ENCODE measurements around the gene VCPKMT.
"Not testable (repeated sequence)": the region's sequence is repeated elsewhere in the genome, so short reads cannot be mapped to it uniquely, and the experiment has no call there.

The VCPKMT gene

DNA sequence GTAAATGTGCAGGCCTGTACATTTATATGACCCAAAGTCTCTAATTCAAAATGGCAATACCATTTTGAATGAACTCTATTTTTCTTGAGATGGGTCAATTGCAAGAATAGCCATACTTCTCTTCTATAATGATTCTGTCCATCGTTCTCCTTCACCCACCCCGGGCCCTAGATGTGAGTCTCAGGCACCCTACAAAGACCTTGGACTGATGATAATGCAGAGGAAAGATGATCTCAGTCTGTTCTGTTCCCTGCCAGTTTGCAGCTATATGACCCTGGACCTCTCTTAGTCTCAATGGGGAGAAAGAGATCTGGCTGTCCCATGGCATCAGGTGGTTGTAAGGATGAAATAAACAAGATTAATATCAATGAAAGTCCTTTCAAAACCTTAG, 30.1 kb downstream of the VCPKMT start:
- Histone ChIP-seq H3K9me3 (ENCODE audit: insufficient read depth, low read length) (no peaks in the 10 kb centered on the region), H3K4me1 (ENCODE audit: insufficient read depth, insufficient read length) (peaks cover 4% of the 10 kb centered on the region), H3K4me3 (ENCODE audit: insufficient read length, low read depth) (no peak overlapping the region), H3K27me3 (ENCODE audit: insufficient read depth, insufficient read length) (no peaks in the 10 kb centered on the region), H3K9ac (ENCODE audit: insufficient read length, low read depth) (no peak overlapping the region), H3K36me3 (ENCODE audit: insufficient read depth, insufficient read length, low read length) (no peaks in the 10 kb centered on the region)
- TF ChIP-seq YY1 (IDR thresholded peaks at IDR 0.05; ENCODE audit: insufficient read depth, insufficient read length) (no peak), ZNF274 (IDR thresholded peaks at IDR 0.05; ENCODE audit: low read depth, low read length) (no peak), SUZ12 (IDR thresholded peaks at IDR 0.05; ENCODE audit: extremely low read depth, insufficient read depth, insufficient read length) (no peak)
- DNase-seq (ENCODE audit: low read depth, low spot score) = no peak

DNA sequence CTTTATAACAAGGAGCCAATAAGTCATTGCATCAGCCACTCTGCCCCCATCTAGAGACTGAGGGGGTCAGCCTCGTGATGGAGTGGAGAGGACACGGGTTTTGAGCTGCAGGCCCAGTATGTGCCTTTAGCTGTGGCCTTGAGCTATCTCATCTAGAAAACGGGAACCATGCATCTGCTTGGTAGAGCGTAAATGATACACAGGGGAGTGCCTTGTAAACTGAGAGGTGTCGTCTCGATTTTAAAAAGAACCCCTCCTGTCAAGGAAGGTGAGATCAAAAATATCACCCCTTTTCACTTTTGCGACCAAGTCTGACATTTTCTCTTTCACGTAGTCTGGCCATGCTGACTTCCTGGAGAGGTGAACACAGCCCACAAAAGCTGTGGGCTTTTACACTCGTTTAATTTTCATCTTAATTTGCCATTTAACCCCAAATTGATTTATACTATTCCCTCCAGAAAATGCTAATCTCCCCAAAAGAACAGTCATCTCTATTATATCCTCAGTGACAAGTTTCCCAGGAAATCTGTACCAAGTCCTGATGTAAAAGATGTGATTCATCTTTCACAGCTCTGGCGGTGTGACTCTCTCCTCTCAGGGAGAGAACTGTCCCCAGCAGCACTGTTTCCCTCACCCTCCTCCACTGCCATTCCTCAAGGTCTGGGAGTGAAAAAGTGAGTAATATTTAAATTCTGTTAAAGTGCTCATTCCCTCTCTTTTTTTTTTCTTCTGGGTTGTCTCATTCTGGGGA, 30.6 kb downstream of the VCPKMT start:
- H3K27me3 ChIP-seq (ENCODE audit: insufficient read depth, insufficient read length) = no peaks in the 10 kb centered on the region
- H3K9me3 ChIP-seq (ENCODE audit: insufficient read depth, low read length) = no peaks in the 10 kb centered on the region
- H3K9ac ChIP-seq (ENCODE audit: insufficient read length, low read depth) = no peak overlapping the region
- no peak for TF ChIP-seq ZNF274 (IDR thresholded peaks at IDR 0.05; ENCODE audit: low read depth, low read length)
- no peak for TF ChIP-seq SUZ12 (IDR thresholded peaks at IDR 0.05; ENCODE audit: extremely low read depth, insufficient read depth, insufficient read length)
- no peak for TF ChIP-seq YY1 (IDR thresholded peaks at IDR 0.05; ENCODE audit: insufficient read depth, insufficient read length)
- H3K36me3 ChIP-seq (ENCODE audit: insufficient read depth, insufficient read length, low read length) = no peaks in the 10 kb centered on the region
- peaks cover 4% of the 10 kb centered on the region for H3K4me1 ChIP-seq (ENCODE audit: insufficient read depth, insufficient read length)
- no peak for DNase-seq (ENCODE audit: low read depth, low spot score)
- H3K4me3 ChIP-seq (ENCODE audit: insufficient read length, low read depth) = no peak overlapping the region

DNA sequence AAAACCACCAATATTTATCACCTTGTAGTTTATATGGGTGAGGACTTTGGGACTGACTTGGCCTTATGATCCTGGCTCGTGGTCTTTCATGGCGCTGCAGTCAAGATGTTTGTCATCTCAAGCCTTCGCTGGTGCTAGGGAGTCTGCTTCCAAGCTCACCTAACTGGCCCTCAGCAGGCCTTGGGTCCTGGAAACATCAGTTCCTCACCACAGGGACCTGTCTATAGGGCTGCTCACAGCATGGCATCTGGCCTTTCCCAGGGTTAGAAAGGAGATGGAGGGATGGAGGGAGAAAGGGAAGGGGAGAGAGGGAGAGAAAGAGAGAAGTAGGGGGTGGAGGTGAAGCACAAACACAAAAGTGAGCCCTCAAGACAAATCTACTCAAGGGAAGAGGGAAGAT, 31.7 kb downstream of the VCPKMT start:
- Histone ChIP-seq H3K4me1 (ENCODE audit: insufficient read depth, insufficient read length) (peaks cover 4% of the 10 kb centered on the region), H3K9ac (ENCODE audit: insufficient read length, low read depth) (no peak overlapping the region)
- TF ChIP-seq ZNF274 (IDR thresholded peaks at IDR 0.05; ENCODE audit: low read depth, low read length) = no peak
- no peak for TF ChIP-seq YY1 (IDR thresholded peaks at IDR 0.05; ENCODE audit: insufficient read depth, insufficient read length)
- no peak for TF ChIP-seq SUZ12 (IDR thresholded peaks at IDR 0.05; ENCODE audit: extremely low read depth, insufficient read depth, insufficient read length)

GRCh38 chr14:50083467-50084337, 32.7 kb downstream of the VCPKMT start:
- H3K36me3 ChIP-seq (ENCODE audit: insufficient read depth, insufficient read length, low read length) = no peaks in the 10 kb centered on the region
- no peak for TF ChIP-seq YY1 (IDR thresholded peaks at IDR 0.05; ENCODE audit: insufficient read depth, insufficient read length)
- no peaks in the 10 kb centered on the region for H3K27me3 ChIP-seq (ENCODE audit: insufficient read depth, insufficient read length)
- H3K9ac ChIP-seq (ENCODE audit: insufficient read length, low read depth) = no peak overlapping the region
- no peak overlapping the region for H3K4me3 ChIP-seq (ENCODE audit: insufficient read length, low read depth)
- peaks cover 4% of the 10 kb centered on the region for H3K4me1 ChIP-seq (ENCODE audit: insufficient read depth, insufficient read length)
- H3K9me3 ChIP-seq (ENCODE audit: insufficient read depth, low read length) = no peaks in the 10 kb centered on the region
- DNase-seq (ENCODE audit: low read depth, low spot score) = no peak

More for the DNA sequence above, 31.7 kb downstream of the VCPKMT start:
- no peaks in the 10 kb centered on the region for H3K9me3 ChIP-seq (ENCODE audit: insufficient read depth, low read length)
- no peaks in the 10 kb centered on the region for H3K36me3 ChIP-seq (ENCODE audit: insufficient read depth, insufficient read length, low read length)
- DNase-seq (ENCODE audit: low read depth, low spot score) = no peak
- H3K4me3 ChIP-seq (ENCODE audit: insufficient read length, low read depth) = no peak overlapping the region
- H3K27me3 ChIP-seq (ENCODE audit: insufficient read depth, insufficient read length) = no peaks in the 10 kb centered on the region

GRCh38 chr14:50082784-50083466, 33.4 kb downstream of the VCPKMT start:
- no peak for DNase-seq (ENCODE audit: low read depth, low spot score)
- Histone ChIP-seq H3K36me3 (ENCODE audit: insufficient read depth, insufficient read length, low read length) (no peaks in the 10 kb centered on the region), H3K9ac (ENCODE audit: insufficient read length, low read depth) (no peak overlapping the region), H3K4me3 (ENCODE audit: insufficient read length, low read depth) (no peak overlapping the region), H3K27me3 (ENCODE audit: insufficient read depth, insufficient read length) (no peaks in the 10 kb centered on the region), H3K9me3 (ENCODE audit: insufficient read depth, low read length) (no peaks in the 10 kb centered on the region), H3K4me1 (ENCODE audit: insufficient read depth, insufficient read length) (peaks cover 3% of the 10 kb centered on the region)
- no peak for TF ChIP-seq ZNF274 (IDR thresholded peaks at IDR 0.05; ENCODE audit: low read depth, low read length)
- no peak for TF ChIP-seq YY1 (IDR thresholded peaks at IDR 0.05; ENCODE audit: insufficient read depth, insufficient read length)
- no peak for TF ChIP-seq SUZ12 (IDR thresholded peaks at IDR 0.05; ENCODE audit: extremely low read depth, insufficient read depth, insufficient read length)

DNA sequence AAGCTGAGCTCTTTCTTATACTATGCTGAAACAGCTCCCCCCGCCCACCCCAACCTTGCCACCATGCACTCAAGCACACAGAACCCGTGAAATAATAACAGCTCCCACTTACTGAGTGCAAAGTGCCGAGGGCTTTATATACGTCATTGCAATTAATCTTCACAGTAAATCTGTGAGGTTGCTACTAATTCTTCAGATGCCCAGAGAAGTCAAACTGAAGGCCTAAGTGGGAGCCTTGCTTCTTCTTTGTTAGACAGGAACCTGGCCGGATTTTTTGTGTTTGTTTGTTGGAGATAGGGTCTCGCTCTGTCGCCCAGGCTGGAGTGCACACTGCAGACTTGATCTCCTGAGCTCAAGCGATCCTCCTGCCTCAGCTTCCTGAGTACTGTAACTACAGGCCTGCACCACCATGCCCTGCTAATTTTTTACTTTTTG, 34.0 kb downstream of the VCPKMT start:
- Histone ChIP-seq H3K9me3 (ENCODE audit: insufficient read depth, low read length) (no peaks in the 10 kb centered on the region), H3K4me1 (ENCODE audit: insufficient read depth, insufficient read length) (no peaks in the 10 kb centered on the region), H3K36me3 (ENCODE audit: insufficient read depth, insufficient read length, low read length) (no peaks in the 10 kb centered on the region), H3K27me3 (ENCODE audit: insufficient read depth, insufficient read length) (no peaks in the 10 kb centered on the region), H3K4me3 (ENCODE audit: insufficient read length, low read depth) (no peak overlapping the region), H3K9ac (ENCODE audit: insufficient read length, low read depth) (no peak overlapping the region)
- DNase-seq (ENCODE audit: low read depth, low spot score) = no peak
- no peak for TF ChIP-seq YY1 (IDR thresholded peaks at IDR 0.05; ENCODE audit: insufficient read depth, insufficient read length)
- TF ChIP-seq SUZ12 (IDR thresholded peaks at IDR 0.05; ENCODE audit: extremely low read depth, insufficient read depth, insufficient read length) = no peak
- no peak for TF ChIP-seq ZNF274 (IDR thresholded peaks at IDR 0.05; ENCODE audit: low read depth, low read length)

DNA sequence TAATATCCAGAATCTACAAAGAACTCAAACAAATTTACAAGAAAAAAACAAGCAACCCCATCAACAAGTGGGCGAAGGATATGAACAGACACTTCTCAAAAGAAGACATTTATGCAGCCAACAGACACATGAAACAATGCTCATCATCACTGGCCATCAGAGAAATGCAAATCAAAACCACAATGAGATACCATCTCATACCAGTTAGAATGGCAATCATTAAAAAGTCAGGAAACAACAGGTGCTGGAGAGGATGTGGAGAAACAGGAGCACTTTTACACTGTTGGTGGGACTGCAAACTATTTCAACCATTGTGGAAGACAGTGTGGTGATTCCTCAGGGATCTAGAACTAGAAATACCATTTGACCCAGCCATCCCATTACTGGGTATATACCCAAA, 37.3 kb downstream of the VCPKMT start:
- not testable (repeated sequence) for H3K9me3 ChIP-seq (ENCODE audit: insufficient read depth, low read length)

GRCh38 chr14:50073663-50074062, 42.7 kb downstream of the VCPKMT start:
- not testable (repeated sequence) for H3K4me1 ChIP-seq (ENCODE audit: insufficient read depth, insufficient read length); H3K36me3 ChIP-seq (ENCODE audit: insufficient read depth, insufficient read length, low read length); H3K9me3 ChIP-seq (ENCODE audit: insufficient read depth, low read length); H3K4me3 ChIP-seq (ENCODE audit: insufficient read length, low read depth); H3K9ac ChIP-seq (ENCODE audit: insufficient read length, low read depth); DNase-seq (ENCODE audit: low read depth, low spot score); H3K27me3 ChIP-seq (ENCODE audit: insufficient read depth, insufficient read length)

More for the DNA sequence above, 37.3 kb downstream of the VCPKMT start:
- H3K9ac ChIP-seq (ENCODE audit: insufficient read length, low read depth); H3K27me3 ChIP-seq (ENCODE audit: insufficient read depth, insufficient read length); DNase-seq (ENCODE audit: low read depth, low spot score); H3K36me3 ChIP-seq (ENCODE audit: insufficient read depth, insufficient read length, low read length); H3K4me3 ChIP-seq (ENCODE audit: insufficient read length, low read depth); H3K4me1 ChIP-seq (ENCODE audit: insufficient read depth, insufficient read length): not testable (repeated sequence)

Measured in NT2/D1 (cell line).